Kidney (tissue), 14 donors: Measurements from ENCODE around the gene OGDH. TPM values are rescaled to one million over a fixed set of nuclear protein-coding genes. Genes with fewer than 3 reads are reported as not detected.

Experiments used
- DNase-seq, 5 donors: peaks; one replicate each; pipeline ENCODE4 v3.0.0-alpha.2; 2013 to 2020
- FAIRE-seq: peaks from 2 replicates; lab custom pipeline; 2012; peaks lifted over from hg19 to GRCh38; lab: Jason Lieb, UNC
- H3K27ac ChIP-seq, 2 donors: one replicate each; pipeline ENCODE4 v1.7.0; 2013; ENCODE audit warnings: low read depth in 2 of 2, low read length in 2 of 2, inconsistent platforms in 1 of 2
- H3K27me3 ChIP-seq: one replicate; pipeline ENCODE4 v1.7.1; 2013; ENCODE audit warnings: low read length, inconsistent platforms; ENCODE audit not compliant: control insufficient read depth, insufficient read depth
- H3K36me3 ChIP-seq, 3 donors: one replicate each; pipeline versions ENCODE4 v1.7.0 to v1.7.1; 2013; ENCODE audit warnings: low read length in 3 of 3, control low read depth in 1 of 3, inconsistent platforms in 1 of 3; ENCODE audit not compliant: insufficient read depth in 3 of 3, control insufficient read depth in 2 of 3
- H3K4me1 ChIP-seq, 3 donors: one replicate each; pipeline versions ENCODE4 v1.7.0 to v1.7.1; 2013; ENCODE audit warnings: low read length in 3 of 3, inconsistent platforms in 1 of 3, low read depth in 1 of 3; ENCODE audit not compliant: control insufficient read depth in 2 of 3, insufficient read depth in 2 of 3
- H3K4me3 ChIP-seq, 3 donors: one replicate each; pipeline versions ENCODE4 v1.7.0 to v1.8.1; 2013; ENCODE audit warnings: low read length in 3 of 3, control low read depth in 1 of 3, inconsistent platforms in 1 of 3
- H3K9ac ChIP-seq, 3 donors: one replicate each; pipeline versions ENCODE4 v1.7.0 to v1.7.1; 2013; ENCODE audit warnings: low read length in 3 of 3, control low read depth in 1 of 3, inconsistent platforms in 1 of 3
- H3K9me3 ChIP-seq, 3 donors: one replicate each; pipeline versions ENCODE4 v1.7.0 to v1.7.1; 2013; ENCODE audit warnings: low read length in 3 of 3, control low read depth in 1 of 3, inconsistent platforms in 1 of 3; ENCODE audit not compliant: control insufficient read depth in 2 of 3, insufficient read depth in 1 of 3
- intact Hi-C: fragments of 100-400 bp; cut with DNase I; formaldehyde crosslinking; loops from one replicate; pipeline ENCODE4 v1.11.1; 2022
- polyA plus RNA-seq: library from polyadenylated mRNA; stranded (reverse); fragments of 350-450 nt; fragmentation: Illumina TruSeq; extraction: RNeasy Lipid Tissue Mini Kit (QIAGEN cat#74804); gene quantifications from one replicate; pipeline ENCODE4 v1.2.3, GENCODE V29; 2014; ENCODE audit warnings: low read depth, low replicate concordance; ENCODE audit not compliant: insufficient read depth
- total RNA-seq: library from RNA; stranded (reverse); fragmentation: NEBNext Ultra II Directional; extraction: Animal tissue kit (Norgen Biotek cat#: 25700); gene quantifications from one replicate; pipeline ENCODE4 v1.2.1, GENCODE V29; 2021
- TF ChIP-seq, protein P1 (sequence below): IDR thresholded peaks from 3 replicates; pipeline ENCODE4 v1.5.1; 2012; ENCODE audit warnings: mild to moderate bottlenecking, moderate library complexity, borderline replicate concordance; ENCODE audit not compliant: insufficient read depth; ENCODE audit errors: extremely low read depth
- donor health status: control.
- donor health status: control.
- donor health status: control.
- donor health status: control.
- donor health status: control.
- donor health status: DM: yes; HTN: yes; CAD: no.
- donor health status: Normal renal cell carcinoma (clear cell type).

The OGDH gene
- total and polyA plus RNA-seq, 2 donors from 2014 or later, result 108 to 132 TPM

DNA sequence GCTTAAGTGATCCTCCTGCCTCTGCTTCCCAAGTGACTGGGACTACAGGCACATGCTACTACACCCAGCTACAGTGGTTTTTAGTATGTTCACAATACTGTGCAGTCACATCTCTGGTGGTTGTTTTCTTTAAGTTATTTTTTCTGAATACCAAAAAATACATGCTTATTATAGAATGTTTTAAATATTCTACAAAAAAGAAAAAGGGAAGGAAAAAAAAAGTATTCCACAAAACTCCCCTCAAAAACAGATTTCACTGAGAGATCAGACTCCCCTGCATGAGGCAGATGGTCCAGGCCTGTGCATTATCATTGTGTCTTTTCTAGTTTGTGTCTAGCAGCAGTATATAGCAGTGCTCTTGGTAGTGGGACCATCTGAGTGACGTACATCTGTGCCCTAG, 36.8 kb downstream of the OGDH start:
- Histone ChIP-seq H3K4me1 (peaks cover 0 to 34% (median 33%) of the 10 kb centered on the region in 3 donors), H3K27ac (no peak overlapping the region), H3K9me3 (no peaks in the 10 kb centered on the region), H3K36me3 (peaks cover 0 to 7% (median 5%) of the 10 kb centered on the region in 3 donors), H3K27me3 (no peaks in the 10 kb centered on the region), H3K4me3 (no peak overlapping the region), H3K9ac (no peak overlapping the region)
- TF ChIP-seq, protein P1, sequence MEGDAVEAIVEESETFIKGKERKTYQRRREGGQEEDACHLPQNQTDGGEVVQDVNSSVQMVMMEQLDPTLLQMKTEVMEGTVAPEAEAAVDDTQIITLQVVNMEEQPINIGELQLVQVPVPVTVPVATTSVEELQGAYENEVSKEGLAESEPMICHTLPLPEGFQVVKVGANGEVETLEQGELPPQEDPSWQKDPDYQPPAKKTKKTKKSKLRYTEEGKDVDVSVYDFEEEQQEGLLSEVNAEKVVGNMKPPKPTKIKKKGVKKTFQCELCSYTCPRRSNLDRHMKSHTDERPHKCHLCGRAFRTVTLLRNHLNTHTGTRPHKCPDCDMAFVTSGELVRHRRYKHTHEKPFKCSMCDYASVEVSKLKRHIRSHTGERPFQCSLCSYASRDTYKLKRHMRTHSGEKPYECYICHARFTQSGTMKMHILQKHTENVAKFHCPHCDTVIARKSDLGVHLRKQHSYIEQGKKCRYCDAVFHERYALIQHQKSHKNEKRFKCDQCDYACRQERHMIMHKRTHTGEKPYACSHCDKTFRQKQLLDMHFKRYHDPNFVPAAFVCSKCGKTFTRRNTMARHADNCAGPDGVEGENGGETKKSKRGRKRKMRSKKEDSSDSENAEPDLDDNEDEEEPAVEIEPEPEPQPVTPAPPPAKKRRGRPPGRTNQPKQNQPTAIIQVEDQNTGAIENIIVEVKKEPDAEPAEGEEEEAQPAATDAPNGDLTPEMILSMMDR, result no peak
- FAIRE-seq (no peak), DNase-seq (no peak)
- intact Hi-C loops, result no loop called here

DNA sequence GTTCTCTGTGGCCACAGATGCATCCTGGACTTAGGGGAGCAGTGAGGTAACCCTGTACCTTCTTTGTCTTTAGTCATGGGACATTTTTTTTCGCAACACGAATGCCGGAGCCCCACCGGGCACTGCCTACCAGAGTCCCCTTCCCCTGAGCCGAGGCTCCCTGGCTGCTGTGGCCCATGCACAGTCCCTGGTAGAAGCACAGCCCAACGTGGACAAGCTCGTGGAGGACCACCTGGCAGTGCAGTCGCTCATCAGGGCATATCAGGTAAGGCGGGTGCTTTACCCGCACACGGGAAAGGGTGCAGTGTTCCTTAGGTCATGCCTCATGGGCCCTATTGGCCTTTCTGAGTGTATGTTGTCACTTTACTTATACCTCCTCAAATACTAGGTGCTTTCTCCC, 38.8 kb downstream of the OGDH start:
- H3K9ac ChIP-seq, result no peak overlapping the region
- H3K4me1 ChIP-seq, result peaks cover 0 to 16% (median 16%) of the 10 kb centered on the region in 3 donors
- no peaks in the 10 kb centered on the region for H3K9me3 ChIP-seq
- H3K36me3 ChIP-seq, result peaks cover 3 to 12% (median 10%) of the 10 kb centered on the region in 3 donors
- DNase-seq, result no peak
- no peaks in the 10 kb centered on the region for H3K27me3 ChIP-seq
- TF ChIP-seq, protein P1, result no peak
- no peak overlapping the region for H3K27ac ChIP-seq
- no peak overlapping the region for H3K4me3 ChIP-seq
- FAIRE-seq, result no peak
- intact Hi-C loops, result no loop called here

GRCh38 chr7:44645696-44646095, 39.3 kb downstream of the OGDH start:
- H3K36me3 ChIP-seq, result peaks cover 5 to 14% (median 13%) of the 10 kb centered on the region in 3 donors
- peaks cover 0 to 16% (median 15%) of the 10 kb centered on the region in 3 donors for H3K4me1 ChIP-seq
- no peaks in the 10 kb centered on the region for H3K9me3 ChIP-seq
- TF ChIP-seq, protein P1, result no peak
- no peak overlapping the region for H3K4me3 ChIP-seq
- no peak for FAIRE-seq
- no peak overlapping the region for H3K27ac ChIP-seq
- intact Hi-C loops, result no loop called here
- no peak overlapping the region for H3K9ac ChIP-seq
- no peak for DNase-seq
- H3K27me3 ChIP-seq, result no peaks in the 10 kb centered on the region
